ENCODE measurements around the gene ZNF669.

DNA sequence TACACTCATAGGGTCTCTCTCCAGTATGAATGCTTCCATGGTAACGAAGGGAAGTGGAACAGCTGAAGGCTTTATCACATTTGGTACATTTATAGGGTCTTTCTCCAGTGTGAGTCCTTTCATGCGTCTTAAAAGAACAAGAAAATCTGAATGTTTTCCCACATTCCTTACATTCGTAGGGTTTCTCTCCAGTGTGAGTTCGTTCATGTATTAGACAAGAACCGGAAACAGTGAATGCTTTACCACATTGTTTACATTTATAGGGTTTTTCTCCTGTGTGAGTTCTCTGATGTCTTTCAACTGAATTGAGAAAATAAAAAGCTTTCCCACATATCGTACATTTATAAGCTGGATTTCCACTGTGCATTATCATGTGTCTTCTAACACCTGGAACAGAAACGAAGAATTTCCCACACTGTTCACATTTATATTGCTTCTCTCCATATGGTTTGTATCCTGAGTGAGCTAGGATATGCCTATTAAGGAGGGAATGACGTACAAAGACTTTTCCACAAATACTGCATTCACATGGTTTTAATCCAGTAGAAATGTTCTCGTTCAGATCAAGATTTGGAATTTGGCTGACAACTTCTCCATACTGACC, 3.4 kb downstream of the ZNF669 start:
- no peak for TF ChIP-seq ZNF8 (CRISPR knock-in tag; IDR thresholded peaks at IDR 0.05)
- no peak for TF ChIP-seq ZFP3 (CRISPR knock-in tag; IDR thresholded peaks at IDR 0.05)
- TF ChIP-seq CSDC2 (CRISPR knock-in tag; IDR thresholded peaks at IDR 0.05) = no peak
- TF ChIP-seq ISL1 (CRISPR knock-in tag; IDR thresholded peaks at IDR 0.05) = no peak
- TF ChIP-seq TCF4 (CRISPR knock-in tag; IDR thresholded peaks at IDR 0.05; ENCODE audit: borderline replicate concordance) = no peak
- TF ChIP-seq, protein P1, sequence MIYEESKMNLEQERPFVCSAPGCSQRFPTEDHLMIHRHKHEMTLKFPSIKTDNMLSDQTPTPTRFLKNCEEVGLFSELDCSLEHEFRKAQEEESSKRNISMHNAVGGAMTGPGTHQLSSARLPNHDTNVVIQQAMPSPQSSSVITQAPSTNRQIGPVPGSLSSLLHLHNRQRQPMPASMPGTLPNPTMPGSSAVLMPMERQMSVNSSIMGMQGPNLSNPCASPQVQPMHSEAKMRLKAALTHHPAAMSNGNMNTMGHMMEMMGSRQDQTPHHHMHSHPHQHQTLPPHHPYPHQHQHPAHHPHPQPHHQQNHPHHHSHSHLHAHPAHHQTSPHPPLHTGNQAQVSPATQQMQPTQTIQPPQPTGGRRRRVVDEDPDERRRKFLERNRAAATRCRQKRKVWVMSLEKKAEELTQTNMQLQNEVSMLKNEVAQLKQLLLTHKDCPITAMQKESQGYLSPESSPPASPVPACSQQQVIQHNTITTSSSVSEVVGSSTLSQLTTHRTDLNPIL (CRISPR knock-in tag; IDR thresholded peaks at IDR 0.05; ENCODE audit: low read depth) = no peak
- no peak for TF ChIP-seq PPARA (CRISPR knock-in tag; IDR thresholded peaks at IDR 0.05; ENCODE audit: borderline replicate concordance)
- TF ChIP-seq, protein P2, sequence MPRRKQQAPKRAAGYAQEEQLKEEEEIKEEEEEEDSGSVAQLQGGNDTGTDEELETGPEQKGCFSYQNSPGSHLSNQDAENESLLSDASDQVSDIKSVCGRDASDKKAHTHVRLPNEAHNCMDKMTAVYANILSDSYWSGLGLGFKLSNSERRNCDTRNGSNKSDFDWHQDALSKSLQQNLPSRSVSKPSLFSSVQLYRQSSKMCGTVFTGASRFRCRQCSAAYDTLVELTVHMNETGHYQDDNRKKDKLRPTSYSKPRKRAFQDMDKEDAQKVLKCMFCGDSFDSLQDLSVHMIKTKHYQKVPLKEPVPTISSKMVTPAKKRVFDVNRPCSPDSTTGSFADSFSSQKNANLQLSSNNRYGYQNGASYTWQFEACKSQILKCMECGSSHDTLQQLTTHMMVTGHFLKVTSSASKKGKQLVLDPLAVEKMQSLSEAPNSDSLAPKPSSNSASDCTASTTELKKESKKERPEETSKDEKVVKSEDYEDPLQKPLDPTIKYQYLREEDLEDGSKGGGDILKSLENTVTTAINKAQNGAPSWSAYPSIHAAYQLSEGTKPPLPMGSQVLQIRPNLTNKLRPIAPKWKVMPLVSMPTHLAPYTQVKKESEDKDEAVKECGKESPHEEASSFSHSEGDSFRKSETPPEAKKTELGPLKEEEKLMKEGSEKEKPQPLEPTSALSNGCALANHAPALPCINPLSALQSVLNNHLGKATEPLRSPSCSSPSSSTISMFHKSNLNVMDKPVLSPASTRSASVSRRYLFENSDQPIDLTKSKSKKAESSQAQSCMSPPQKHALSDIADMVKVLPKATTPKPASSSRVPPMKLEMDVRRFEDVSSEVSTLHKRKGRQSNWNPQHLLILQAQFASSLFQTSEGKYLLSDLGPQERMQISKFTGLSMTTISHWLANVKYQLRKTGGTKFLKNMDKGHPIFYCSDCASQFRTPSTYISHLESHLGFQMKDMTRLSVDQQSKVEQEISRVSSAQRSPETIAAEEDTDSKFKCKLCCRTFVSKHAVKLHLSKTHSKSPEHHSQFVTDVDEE (CRISPR knock-in tag; IDR thresholded peaks at IDR 0.05) = no peak
